GM04504 (cell line): Measurements from ENCODE around the gene HCK.
"Not testable (repeated sequence)": the region's sequence is repeated elsewhere in the genome, so short reads cannot be mapped to it uniquely, and the experiment has no call there.

Experiments
- DNase-seq: peaks from one replicate; pipeline ENCODE4 v3.0.0-alpha.2; 2012; ENCODE audit warnings: low read depth

The HCK gene

DNA sequence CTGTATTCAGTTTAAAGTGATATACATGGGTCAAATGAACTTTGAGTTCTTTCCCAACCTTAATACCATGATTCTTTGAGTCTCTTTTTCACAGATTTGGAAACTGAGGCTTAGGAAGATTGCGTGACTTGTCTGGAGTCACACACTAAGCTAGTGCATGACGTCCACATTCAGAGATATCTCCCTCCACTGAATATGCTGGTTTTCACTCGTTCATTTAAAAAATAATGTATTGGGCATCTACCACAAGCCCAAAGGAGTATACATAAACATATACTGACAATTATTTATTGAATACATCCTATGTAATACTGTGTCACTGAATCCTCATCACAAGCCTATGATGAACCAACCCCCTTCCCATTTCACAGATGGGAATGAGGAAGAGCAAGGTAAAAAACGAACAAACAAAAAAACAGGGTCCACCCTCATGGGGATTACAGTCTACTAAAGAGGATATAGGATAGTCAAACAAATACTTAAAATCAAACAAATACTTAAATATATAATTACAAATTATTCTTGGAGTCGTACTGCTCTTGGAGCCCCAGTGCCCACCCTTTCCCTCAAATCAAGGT, 56.9 kb downstream of the HCK start:
- no peak for DNase-seq

DNA sequence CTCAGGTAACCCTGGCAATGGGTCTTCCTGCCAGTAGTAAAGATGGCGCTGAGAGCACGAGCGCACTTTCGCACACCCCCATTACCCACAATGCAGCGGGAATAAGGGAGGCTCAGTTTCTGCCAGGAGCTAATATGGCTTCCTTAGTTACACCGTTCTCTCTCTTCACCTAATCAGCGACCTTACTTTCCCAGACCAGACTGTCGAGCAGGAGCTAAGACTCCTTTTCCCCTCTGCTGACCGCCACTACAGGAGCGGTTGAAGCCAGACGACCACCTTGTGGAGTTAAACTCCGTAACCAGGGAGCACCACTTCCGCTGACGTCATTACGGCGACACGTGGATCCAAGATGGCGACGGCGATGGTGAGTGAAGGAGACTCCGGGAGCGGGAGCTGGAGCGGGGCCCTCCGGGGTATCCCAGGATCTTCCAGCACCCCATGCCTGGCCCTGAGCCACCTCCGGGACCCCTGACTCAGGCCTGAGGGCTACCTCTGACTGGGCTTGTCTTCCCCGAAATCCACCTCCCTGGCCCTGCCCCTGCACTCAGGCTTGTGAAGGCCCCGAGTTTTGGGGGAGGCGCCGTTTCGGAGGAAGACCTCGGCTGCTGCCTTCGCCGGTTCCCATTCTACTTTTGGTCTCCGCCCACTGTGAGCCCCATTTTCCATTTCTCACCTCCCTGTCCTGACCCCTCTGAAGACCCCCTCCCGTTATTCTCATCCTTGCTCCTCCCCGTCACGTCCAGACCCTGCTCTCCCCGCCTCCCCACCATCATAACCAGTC, 57.5 kb downstream of the HCK start, which contains the start of gene TM9SF4:
TSS of gene TM9SF4 (plus strand) at position 323 of the 781 bp plus-strand sequence. CDS start at position 350, 27 bp downstream.
- DNase-seq, result peak; percentile 88

GRCh38 chr20:32110173-32110704, 58.2 kb downstream of the HCK start:
- DNase-seq, result no peak

- no peak for DNase-seq
These were observed 58.7 kb downstream of the HCK start for GRCh38 chr20:32110727-32111126.

DNA sequence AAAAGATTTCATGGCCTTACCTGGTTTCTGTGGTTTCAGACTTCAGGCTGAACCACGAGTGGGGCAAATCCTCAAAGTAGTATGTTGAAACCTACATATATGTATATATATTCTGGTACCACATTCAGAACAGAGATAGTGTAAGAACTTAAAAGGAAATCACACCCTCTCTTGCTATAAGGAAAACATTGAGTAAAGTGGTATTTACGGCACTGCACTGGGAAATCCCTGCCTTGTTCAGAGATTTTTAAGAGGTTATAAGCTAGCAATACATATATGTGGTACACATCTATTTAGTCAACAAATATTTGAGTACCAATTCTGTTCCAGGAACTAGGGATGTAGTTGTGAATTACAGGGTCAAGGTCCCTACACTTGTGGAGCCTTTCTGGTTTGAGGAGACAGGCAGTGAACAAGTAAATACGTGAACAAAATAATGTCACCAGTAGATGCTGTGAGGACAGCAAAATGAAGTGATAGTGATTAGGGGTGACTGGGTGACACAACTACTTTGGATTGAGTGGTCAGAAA, 59.2 kb downstream of the HCK start:
- no peak for DNase-seq

DNA sequence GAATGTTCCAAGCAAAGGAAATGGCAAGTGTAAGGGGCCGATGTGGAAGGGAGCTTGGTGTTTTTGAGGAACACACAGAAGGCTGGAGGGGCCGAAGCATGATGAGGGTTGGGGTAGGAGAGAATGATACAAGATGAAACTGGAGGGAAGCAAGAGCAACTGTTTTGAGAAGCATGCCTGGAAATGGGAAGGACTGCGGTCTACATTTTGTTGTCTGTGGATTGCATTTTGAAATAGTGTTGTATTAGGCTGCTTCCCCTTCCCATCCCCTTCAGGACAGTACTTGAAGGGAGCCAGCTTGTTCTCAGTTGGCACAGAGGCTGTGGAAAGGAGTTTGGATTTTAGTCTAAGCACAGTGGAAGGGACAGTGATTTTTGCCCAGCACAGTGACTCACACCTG, 59.7 kb downstream of the HCK start:
- DNase-seq, result no peak

DNA sequence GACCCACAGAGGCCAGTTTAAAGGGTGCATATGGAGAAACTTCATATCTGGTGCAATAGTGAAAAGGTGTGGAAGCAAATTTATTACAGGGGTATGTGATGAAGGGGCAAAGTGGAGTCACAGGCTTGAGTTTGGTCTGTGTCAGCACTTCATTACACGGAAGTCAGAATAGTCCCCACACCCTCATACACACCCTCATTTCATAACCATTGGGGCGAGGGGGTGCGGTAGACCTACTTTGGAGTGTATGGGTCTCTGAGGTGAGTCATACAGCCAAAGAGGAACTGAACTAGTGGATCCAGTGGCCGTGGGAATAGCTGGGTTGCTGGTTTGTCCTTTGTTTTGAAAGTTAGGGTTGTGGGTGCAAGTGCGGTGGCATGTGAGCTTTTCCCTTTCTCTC, 60.8 kb downstream of the HCK start:
- DNase-seq, result no peak

GRCh38 chr20:32113591-32114260, 61.7 kb downstream of the HCK start:
- no peak for DNase-seq

- DNase-seq, result peak; percentile 39
These were observed 62.4 kb downstream of the HCK start for GRCh38 chr20:32114305-32114960.

- no peak for DNase-seq
These were observed 63.2 kb downstream of the HCK start for GRCh38 chr20:32115211-32115767.

DNA sequence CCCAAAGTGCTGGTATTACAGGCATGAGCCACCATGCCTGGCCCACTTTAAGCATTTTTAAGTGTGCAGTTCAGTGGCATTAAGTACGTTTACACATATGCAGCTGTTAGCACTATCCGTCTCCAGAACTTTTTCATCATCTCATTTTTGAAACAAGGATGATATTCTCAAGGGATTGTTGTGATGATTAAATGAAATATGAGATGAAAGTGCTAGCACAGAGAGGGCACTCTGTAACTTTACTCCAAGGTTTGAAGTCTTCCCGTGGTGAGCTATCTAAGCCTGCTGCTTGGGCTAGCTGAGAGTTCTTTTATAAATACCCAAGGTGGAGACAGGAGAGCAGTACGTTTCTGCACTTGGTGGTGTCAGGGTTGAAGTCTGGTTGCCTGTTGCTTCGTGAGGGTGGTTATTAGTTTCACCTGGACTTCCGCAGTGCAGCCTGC, 64.1 kb downstream of the HCK start:
- no peak for DNase-seq

DNA sequence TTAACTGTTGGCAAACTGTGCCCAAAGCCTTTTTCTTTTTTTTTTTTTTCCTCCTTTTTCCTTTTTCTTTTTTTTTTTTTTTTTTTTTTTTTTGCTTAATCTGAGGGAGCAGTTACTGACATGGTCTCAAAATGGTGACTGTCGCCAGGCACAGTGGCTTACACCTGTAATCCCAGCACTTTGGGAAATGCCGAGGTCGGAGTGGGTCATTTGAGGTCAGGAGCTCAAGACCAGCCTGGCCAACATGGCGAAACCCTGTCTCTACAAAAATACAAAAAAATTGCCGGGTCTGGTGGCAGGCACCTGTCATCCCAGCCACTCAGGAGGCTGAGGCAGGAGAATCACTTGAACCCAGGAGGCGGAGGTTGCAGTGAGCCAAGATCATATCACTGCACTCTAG, 64.8 kb downstream of the HCK start:
- DNase-seq, result not testable (repeated sequence)

DNA sequence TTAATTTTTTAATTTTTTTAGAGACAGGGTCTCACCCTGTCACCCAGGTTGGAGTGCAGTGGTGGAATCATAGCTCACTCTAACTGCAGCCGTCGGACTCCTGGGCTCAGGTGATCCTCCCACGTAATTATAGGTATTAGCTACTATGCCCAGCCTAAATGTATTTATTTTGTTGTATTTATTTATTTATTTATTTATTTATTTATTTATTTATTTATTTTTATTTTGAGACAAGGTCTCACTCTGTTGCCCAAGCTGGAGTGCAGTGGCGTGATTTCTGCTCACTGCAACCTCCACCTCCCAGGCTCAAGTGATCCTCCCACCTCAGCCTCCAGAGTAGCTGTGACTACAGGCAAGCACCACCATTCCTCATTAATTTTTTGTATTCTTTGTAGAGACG, 66.4 kb downstream of the HCK start:
- DNase-seq, result not testable (repeated sequence)

DNA sequence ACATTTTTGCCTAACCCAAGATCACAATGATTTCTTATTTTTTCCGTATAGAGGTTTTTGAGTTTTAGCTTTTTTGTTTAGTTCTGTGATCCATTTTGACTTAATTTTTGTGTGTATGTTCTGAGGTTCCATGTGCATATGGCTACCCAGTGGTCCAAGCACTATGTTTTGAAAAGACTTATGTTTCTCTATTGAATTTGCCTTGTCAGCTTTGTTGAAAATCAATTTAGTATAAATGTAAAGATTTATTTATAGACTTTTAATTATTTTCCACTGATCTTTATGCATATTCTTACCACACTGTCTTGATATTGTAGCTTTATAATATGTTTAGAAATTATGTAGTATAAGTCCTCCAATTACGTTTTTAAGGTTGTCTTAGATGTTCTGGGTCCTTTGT, 67.7 kb downstream of the HCK start:
- no peak for DNase-seq

GRCh38 chr20:32121908-32122307, 69.9 kb downstream of the HCK start:
- not testable (repeated sequence) for DNase-seq

- DNase-seq, result no peak
These were observed 71.0 kb downstream of the HCK start for GRCh38 chr20:32123088-32123487.

- DNase-seq, result no peak
These were observed 72.9 kb downstream of the HCK start for GRCh38 chr20:32124916-32125454.

DNA sequence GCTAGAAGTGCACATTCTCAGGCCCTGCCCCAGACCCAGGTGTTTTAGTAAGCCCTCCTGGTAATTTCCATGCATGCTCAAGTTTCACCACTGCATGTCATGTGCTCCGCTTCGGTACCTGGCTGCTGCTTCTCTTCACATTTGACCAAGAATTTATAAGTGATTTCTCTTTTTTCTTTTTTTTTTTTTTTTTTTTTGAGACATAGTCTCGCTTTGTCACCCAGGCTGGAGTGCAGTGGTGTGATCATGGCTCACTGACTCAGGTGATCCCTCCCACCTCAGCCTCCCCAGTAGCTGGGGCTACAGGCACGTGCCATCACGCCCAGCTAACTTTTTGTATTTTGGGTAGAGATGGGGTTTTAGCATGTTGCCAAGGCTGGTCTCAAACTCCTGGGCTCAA, 73.5 kb downstream of the HCK start:
- DNase-seq, result no peak

DNA sequence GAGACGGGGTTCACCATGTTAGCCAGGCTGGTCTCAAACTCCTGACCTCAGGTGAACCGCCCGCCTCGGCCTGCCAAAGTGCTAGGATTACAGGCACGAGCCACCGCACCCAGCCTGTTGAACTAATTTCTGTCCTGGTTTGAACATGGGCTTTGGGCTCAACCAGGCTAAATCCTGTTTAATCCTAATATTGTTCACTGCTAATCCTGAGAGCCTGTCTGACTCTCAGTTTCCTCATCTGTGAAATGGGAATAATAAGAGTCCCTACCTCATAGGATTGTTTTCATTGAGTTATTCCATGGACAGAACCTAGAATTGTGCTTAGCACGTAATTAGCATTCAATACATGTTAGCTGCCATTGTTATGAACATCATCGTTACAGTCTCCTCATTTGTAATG, 74.9 kb downstream of the HCK start:
- no peak for DNase-seq

DNA sequence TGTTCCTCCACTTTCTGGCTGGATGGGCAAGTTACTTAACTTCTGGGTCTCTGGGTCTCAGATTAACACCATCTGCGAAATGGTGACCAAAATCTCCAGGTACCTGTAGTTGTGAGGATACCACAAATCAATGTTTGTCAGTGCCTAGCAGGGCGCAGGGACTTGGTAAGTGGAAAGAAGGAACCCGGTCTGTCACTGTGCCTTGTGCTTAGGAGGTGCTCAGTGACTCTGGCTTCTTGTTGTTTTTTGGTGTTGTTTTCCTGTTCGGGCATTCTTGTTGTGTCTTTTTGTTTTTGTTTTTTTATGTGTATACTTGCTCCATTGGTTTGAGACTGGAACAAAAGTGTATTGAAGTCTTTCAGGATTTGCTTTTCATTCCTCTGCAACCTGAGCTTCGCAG, 75.3 kb downstream of the HCK start:
- no peak for DNase-seq

GRCh38 chr20:32128167-32128566, 76.1 kb downstream of the HCK start:
- no peak for DNase-seq
